ENCODE data around the gene SGTB.

DNA sequence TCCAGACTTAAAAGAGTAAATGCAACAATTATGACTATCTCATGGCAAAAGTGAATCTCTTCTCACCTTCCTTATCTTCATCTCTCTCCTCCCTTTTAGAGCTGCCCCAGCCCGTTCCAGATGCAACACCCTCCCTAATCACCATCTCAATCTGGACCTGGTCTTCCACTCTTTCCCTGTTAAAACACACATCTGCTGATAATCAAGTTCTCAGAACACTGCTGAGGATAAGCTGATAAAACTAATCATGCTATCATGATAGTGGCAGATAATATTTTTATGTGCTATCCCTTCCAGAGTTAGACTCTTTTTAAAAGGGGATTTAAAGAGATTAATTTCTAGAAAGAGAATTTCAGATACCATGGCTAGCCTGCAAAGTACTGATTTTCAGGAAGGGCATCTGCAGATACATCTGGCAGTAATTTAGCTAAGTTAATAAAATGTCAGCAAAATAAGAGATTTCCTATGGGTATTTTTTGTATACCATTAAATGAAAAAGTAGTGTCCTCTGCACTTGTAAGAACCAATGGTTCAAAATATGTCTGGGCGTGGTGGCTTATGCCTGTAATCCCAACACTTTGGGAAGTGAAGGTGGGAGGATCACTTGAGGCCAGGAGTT is 17.2 kb downstream of the SGTB start:
- TF ChIP-seq, protein P1, sequence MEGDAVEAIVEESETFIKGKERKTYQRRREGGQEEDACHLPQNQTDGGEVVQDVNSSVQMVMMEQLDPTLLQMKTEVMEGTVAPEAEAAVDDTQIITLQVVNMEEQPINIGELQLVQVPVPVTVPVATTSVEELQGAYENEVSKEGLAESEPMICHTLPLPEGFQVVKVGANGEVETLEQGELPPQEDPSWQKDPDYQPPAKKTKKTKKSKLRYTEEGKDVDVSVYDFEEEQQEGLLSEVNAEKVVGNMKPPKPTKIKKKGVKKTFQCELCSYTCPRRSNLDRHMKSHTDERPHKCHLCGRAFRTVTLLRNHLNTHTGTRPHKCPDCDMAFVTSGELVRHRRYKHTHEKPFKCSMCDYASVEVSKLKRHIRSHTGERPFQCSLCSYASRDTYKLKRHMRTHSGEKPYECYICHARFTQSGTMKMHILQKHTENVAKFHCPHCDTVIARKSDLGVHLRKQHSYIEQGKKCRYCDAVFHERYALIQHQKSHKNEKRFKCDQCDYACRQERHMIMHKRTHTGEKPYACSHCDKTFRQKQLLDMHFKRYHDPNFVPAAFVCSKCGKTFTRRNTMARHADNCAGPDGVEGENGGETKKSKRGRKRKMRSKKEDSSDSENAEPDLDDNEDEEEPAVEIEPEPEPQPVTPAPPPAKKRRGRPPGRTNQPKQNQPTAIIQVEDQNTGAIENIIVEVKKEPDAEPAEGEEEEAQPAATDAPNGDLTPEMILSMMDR (conservative IDR thresholded peaks at IDR 0.05; ENCODE audit: low read depth, low read length): no peak
- no peak for TF ChIP-seq EZH2 (IDR thresholded peaks at IDR 0.05; ENCODE audit: borderline replicate concordance, low read depth, low read length, poor library complexity, severe bottlenecking)
